HG03135 (cell line): Measurements from ENCODE around the gene SRP68.

ENCODE experiments used
- ATAC-seq: cut with Tn5 transposase; IDR thresholded peaks from one replicate; pipeline ENCODE4 v1.9.1; 2021; ENCODE audit warnings: mild to moderate bottlenecking, moderate library complexity; ENCODE audit not compliant: unreplicated experiment

Gene SRP68

DNA sequence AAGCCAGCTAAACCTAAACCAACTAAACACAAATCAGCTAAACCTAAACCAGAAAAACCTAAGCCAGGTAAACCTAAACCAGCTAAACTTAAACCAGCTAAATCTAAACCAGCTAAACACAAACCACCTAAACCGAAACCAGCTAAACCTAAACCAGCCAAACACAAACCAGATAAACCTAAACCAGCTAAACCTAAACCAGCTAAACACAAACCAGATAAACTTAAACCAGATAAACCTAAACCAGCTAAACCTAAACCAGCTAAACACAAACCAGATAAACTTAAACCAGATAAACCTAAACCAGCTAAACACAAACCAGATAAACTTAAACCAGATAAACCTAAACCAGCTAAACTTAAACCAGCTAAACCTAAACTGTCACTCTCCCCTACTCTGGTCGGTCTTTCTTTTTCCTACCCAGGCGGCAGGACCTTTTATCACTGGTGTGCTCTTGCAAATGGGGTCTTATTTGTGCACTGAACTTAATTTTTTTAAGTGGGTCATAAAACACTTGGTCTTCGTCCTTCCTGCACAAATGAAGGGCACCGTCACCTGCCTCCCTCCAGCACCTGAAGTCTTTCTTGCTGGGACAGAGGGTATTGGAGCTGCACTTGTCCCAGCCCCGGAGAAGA, 52.4 kb downstream of the SRP68 start:
- no peak for ATAC-seq

DNA sequence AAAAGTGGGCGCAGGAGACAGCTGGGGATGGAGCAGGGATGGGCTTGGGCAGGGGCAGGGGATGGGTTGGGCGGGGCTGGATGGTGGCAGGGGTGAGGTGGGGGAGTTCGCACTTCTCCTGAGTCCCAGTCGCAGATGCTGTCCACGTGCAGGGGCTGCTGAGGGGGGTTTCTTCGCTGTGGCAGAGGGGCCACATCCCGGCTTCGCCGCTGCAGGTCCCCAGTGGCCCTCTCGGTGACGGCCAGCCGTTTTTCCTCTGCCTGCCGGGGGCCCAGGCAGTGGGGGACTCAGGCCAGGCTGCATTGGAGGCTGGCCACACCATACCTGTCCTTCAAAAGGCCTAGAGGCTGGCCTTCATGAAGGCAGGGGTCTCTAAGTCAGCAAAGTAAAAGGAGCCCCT, 53.5 kb downstream of the SRP68 start:
- no peak for ATAC-seq

DNA sequence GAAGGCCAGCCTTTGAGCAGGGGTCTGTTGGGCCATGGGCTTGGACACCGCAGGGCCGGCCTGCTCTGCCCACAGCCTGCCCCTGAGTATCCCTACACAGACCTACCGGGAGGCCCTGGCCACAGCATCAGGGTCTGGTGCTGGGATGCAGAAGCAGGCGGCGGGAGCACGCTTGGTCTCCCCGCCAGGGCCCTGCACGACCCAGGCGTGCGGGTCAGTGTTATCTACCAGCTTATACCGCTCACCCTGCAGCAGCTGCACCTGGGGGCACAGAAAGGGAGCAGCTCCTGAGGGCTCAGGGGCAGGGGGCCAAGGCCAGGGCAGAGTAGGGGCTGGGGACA, 54.0 kb downstream of the SRP68 start:
- ATAC-seq: no peak

DNA sequence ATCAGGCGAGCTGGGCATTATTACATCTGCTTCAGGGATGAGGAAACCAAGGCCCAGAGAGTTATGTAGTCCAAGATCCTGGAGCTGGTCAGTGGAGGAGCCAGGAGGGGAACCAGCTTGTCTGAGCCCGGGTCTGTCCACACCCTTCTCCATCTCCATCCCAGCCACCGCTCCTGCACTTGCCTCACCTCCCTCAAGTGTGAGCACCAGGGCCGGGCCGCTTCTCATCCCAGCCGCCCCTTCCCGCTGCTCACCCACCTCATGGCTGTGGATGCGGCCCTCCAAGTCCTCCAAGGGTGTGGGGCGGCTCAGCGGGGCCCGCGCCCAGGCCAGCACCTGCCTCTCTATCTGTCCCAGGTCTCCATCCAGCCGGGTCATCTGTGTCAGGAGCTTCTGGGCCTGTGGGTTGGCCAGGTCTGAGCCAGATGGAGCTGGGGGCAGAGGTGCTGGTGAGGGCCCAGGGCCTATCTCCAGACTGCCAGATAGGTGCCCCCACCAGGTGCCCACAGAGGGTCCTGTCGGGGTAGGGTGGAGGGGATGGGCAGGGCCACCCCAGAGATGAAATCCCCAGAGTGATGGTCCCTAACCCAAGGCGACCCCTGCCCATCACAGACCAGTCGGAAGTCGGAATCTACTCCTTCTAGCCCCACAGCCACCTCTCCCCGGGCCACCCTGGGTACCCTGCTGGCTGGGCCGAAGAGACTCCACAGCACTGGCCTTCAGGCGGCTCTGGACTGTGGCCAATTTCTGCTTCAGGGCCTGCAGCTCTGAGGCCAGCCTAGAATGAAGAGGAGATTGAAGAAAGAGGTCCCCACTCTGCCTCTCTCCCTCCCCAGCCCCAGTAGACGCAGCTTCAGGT, 54.6 kb downstream of the SRP68 start:
- no peak for ATAC-seq

DNA sequence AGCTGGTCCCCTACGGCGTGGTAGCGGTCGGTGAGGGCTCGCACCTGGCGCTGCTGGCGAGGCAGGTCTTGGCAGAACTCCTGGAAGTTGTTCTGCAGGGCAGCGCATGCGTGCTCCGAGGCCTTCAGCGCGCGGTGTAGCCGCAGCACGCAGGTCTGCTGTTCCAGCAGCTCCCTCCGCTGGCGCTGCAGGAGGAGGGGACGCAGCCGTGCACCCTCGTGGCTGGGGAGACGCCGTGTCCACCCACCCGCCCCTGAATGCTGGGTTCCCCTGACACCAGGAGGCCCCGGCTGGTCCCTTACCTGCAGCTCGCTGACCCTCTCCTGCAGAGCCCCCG, 57.4 kb downstream of the SRP68 start:
- no peak for ATAC-seq

DNA sequence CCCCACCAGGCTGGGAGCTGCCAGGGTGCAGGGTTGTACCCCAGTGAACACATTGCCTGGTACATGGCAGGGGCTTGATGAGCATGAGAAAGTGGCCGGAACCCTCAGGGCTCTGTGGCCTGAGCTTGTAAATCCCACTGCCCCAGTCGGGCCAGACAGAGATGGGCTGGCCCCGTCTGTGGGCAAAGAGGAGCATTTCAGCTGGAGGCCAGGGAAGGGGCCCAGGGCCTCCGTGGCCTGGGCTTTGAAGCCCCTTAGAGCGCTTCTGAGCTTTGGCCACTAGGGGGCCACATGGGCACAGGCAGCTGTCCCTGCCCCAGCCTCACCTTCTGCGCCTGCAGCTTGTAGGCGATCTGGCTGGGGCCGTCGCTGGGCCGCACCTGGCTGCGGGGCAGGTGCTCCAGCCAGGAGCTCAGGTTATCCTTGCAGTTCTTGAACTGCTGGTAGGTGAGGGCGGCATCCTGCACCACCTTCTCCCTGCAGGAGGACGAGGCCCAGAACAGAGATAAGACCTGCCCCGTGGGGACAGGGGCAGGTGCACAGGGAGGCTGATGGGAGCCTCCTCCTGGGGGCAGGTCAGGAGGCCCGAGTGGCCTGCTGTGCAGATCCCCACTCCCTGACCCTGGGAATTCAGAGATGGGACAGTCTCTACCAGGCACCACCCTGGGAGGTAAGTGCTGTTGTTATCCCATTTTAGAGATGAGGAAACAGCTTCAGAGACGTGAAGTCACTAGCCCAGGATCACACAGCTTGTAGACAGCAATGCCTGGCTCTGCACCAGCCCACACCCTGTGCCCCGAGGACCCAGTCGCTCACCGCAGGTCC, 58.0 kb downstream of the SRP68 start:
- no peak for ATAC-seq

DNA sequence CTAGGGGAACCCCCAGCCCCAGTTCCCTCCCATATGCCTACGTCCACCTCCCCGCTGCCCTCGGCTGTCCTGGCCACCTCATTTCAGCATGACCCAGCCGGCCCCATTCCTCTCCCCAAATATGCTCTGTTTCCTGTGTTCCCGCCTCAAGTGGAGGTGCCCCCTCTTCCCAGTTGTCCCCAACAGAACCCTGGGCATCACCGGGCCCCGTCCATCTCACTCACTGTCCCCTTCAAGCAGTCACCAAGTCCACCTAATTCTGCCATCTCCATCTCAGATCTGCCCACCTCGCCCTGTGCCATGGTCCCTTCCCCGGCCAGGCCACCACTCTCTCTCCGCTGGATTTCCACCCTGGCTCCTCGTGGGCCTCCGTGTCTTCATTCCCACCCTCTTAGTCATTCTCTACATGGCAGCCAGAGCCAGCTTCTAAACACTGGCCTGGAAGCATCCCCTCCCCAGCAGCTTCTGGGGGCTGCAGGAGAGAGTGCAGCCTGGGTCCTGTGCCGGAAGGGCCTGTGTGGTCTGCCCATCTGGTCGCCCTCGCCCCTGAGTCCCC, 58.9 kb downstream of the SRP68 start:
- ATAC-seq: no peak

DNA sequence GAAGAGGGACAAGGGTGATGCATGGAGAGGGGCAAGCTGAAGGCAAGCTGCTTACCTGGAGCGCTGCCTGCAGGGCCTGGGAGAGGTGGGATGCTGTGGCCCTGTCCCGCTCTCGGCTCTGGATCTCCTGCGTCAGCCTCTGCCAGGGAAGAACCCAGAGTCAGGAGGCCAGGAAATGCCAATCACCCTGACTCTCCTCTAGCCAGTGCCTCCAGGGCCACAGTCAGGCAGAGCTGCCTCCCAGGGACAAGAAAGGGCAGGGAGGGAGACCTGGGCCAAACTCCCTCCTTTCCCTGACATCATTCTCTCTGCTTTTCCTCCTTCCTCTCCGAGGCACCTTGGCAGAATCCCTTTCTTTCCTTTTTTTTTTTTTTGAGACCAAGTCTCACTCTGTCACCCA, 60.4 kb downstream of the SRP68 start:
- no peak for ATAC-seq

DNA sequence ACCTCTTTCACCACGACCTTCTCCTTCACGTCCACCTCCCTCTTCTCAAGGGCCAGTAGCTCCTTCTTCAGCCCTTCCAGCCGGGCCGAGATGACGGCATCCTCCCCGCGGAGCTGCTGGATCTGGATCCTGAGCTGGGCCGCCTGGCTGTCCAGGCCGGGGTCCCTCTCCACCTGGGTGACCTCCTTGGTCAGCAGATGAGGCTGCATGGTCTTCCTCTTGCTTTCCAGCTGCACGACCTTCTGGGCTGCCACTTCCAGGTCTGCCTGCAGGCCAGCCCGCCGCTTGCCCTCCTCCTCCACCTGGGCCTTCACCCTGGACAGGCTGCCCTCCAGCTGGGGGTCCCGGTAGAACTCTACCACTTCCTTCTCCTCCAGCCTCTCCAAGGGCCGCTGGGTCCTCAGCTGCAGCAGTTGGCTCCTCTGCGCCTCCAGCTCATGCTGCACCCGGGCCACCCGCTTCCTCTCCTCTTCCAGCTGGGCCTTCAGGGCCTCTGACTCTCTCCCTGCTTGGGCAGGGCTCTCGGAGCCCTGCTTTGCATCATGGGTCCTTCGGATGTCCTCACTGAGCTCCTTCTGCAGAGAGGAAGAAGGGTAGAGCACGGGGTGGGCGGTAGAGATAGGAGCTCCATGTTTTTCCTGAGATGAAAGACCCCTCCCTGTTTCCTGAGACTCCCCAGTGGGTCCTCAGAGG, 62.2 kb downstream of the SRP68 start:
- no peak for ATAC-seq

DNA sequence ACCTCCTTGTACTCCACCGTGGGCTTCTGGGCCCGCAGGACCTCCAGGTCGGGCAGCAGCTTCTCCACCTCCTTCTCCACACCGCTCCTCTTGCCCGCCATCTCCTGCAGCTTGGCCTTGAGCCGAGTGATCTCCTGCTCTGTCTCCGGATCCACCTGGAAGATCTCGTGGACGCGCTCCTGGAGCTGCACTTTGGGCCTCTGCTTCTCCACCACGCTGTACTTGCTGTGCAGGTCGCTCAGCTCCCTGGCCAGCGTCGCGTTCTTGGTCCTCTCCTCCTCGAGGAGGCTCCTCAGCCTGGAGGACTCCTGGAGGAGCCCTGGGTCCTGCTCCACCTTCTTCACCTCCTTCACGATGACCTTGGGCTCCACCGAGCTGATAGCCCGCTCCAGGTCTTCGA, 62.9 kb downstream of the SRP68 start:
- no peak for ATAC-seq

DNA sequence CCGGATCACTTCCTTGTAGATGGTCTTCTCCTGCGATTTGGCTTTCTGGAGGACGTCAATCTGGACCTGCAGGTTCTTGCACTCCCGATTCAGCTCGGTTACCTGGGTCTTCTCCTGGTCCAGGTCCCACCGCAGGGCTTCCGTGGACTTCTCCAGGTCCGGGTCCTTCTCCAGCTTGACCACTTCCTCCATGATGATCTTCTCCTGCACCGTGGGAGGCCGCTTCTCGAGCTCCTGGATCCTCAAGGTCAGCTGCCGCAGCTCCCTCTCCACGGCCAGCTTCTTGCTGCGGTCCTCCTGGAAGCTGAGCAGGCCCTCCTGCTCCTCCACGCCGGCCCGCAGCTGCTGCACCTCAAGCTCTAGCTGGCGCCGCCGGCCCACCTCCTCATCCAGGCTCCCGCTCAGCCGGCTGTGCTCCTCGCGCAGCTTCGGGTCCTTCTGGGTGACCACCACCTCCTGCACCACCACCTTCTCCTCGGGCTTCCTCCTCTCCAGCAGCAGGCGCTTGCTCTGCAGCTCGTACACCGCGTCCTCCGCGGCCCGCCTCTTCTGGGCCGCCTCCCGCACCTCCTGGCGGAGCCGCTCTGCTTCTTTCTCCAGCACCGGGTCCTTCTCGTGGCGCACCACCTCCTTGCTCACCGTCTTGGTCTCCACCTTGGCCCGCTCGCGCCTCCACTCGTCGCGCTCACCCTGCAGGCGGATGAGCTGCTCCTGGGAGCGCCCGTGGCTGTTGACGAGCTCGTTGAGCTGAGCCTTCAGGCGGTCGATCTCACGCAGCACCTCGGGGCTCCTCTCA, 63.5 kb downstream of the SRP68 start:
- no peak for ATAC-seq

DNA sequence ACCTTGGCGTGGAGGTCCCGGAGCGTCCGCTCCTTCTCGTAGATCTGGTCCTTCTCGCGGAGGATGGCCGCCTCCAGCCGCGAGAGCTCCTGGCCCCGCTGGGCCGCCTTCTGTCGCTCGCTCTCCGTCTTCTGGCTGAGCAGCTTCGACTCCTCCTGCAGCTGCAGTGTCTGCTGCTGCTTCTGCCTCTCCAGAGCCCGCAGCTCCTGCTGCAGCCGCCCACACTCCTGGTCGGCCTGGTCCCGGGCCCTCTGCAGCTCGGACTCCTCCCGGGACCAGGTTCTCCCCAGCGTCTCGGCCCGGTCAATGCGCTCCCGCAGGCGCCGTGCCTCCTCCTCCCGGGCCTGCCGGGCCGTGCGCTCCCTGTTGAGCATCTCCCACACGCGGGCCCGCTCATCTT, 64.1 kb downstream of the SRP68 start:
- no peak for ATAC-seq

DNA sequence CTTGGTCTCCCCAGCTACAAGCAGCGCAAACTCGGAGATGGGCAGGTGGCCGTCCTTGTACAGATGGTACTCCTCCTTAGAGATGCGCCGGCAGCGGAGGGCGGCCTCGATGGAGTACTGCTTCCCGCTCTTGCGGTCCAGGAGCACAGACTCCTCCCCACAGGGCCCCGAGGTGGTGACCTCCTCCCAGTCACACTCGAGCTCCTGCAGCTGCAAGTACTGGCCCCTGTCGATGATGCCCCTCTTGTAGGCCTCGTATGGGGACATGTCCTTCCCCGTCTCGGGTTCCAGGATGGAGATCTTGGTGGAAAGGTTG, 64.5 kb downstream of the SRP68 start:
- no peak for ATAC-seq

DNA sequence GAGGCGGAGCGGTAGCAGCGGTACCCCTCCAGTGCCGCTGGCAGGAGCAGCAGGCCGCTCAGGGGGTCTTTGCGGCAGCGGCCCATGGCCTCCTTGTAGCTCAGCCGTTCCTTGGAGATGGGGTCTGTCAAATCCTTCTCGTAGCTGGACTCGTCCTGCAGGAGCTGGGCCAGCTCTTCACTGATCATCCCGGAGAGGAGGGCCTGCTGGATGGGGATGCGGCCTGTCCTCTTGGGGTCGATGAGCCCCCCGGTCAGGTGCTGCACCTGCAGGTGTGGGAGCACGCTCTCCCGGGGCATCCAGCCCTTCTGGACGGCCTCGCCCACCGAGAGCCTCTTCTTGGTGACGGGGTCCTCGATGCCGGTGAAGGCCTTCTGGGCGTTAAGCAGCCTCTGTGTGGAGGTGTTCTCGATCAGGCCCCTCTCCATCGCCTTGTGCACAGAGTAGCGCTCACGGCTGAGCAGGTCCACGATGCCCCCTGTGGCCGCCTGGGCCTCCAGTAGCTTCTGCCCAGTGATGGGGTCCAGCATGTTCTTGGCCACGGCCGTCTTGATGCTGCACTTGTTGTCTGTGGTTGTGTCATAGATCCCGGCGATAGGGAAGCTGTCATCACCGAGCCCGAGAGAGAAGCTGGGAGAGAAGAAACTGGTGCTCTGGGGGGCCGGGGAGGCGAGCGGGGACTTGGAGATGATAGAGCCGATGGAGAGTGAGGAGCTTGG, 65.0 kb downstream of the SRP68 start:
- no peak for ATAC-seq

DNA sequence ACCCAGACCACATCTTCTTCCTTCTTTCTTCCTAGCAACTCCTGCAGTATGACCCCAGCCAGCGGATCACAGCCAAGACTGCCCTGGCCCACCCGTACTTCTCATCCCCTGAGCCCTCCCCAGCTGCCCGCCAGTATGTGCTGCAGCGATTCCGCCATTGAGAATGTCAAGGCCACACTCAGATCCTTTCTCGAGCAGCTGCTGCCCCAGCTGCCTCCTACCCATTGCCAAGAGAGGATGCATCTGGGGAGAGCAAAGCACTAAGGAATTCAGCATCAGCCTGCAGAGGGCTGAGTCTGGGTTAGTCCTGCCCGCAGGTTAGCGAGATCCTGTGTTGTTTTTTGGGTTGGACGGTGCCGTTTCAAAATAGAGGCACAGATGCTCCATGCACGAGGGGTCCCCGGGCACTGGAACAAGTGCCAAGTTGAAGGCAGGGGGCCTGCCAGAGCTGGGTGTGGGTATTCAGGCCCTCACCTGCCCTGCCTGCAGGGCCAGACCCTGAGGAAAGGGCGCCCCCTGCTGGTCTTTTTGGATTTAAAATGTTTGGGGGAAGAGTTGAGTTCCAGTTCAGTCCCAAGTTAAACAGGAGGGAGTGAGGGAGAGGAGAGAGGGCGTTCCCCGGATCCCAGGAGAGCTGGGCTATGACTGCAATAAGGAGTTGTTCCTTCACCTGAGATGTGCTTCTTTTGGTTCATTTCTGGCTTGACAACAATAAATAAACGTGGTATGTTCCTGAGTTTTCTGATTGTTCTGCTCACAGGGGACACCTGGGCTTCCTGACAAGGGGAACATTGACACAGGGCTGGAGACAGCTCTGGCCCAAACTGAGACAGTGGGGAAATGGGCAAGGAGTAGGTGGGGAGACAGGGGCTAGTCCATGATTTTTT, 66.8 kb downstream of the SRP68 start:
- no peak for ATAC-seq

DNA sequence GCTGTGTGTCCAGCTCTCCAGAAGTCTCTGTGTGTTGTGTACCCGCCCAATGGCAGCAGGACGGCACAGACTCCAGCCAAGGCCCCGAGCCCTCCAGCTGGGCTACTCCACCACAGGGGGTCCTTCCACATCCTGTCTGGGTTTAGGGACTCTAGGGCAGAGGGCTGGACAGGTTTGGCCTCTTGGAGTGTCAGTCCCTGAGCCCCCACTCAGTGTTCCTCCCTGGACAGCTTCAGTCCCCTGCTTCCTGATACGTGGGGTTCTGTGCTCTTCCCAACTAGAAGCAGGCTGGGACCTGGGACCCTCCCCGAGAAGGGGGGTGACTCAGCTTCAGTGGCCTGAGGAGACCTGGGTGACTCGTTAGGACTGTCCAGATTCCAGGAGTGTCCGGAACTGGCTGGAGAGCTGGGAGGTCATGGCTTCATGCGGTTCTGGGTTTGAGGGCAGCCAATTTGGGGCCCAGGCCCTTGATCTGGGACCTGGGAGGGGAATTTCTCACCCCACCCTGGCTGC, 67.5 kb downstream of the SRP68 start:
- ATAC-seq: no peak

DNA sequence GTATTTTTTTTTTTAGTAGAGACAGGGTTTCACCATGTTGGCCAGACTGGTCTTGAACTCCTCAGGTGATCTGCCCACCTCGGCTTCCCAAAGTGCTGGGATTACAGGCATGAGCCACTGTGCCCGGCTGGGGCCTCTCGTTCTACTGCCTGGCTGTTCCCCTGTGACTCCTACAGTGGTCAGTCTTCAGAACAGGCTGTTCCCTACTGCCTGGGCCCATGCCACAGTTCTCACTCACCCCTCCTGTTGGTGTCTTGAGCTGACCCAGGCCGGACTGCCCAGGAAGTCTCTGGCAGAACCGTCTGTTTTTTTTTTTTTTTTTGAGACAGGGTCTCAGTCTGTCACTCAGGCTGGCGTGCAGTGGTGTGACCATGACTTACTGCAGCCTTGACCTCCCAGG, 68.4 kb downstream of the SRP68 start:
- no peak for ATAC-seq

DNA sequence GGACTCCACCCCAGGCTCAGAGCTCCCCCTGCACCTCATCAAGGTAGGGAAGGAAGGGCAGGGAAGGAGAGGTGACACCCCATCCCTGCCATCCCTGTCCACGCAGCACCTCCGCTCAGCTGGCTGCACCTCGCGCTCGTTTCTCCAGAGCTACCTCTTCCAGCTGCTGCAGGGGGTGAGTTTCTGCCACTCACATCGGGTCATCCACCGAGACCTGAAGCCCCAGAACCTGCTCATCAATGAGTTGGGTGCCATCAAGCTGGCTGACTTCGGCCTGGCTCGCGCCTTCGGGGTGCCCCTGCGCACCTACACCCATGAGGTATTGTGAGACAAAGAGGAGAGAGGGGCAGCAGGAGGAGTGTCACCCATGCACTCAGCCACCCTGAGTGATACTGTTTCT, 70.2 kb downstream of the SRP68 start:
- no peak for ATAC-seq
